Mucosa of stomach (tissue), 1 donor: ENCODE data around the gene SLC25A13.

Source experiments
- H3K27me3 ChIP-seq: one replicate; pipeline ENCODE4 v1.7.0; 2013; ENCODE audit warnings: mild to moderate bottlenecking, low read length; ENCODE audit not compliant: control insufficient read depth, insufficient read depth
- H3K36me3 ChIP-seq: one replicate; pipeline ENCODE4 v1.7.0; 2013; ENCODE audit warnings: low read length; ENCODE audit not compliant: control insufficient read depth, insufficient read depth
- H3K4me1 ChIP-seq: one replicate; pipeline ENCODE4 v1.7.0; 2013; ENCODE audit warnings: mild to moderate bottlenecking, low read length; ENCODE audit not compliant: control insufficient read depth, insufficient read depth
- H3K4me3 ChIP-seq: one replicate; pipeline ENCODE4 v1.7.0; 2013; ENCODE audit warnings: low read length
- H3K9ac ChIP-seq: one replicate; pipeline ENCODE4 v1.7.0; 2013; ENCODE audit warnings: mild to moderate bottlenecking, low read length, moderate library complexity
- H3K9me3 ChIP-seq: one replicate; pipeline ENCODE4 v1.7.0; 2013; ENCODE audit warnings: mild to moderate bottlenecking, low read length, moderate library complexity; ENCODE audit not compliant: control insufficient read depth
- donor health status: Pancreatic carcinoma.

Gene SLC25A13

GRCh38 chr7:96090756-96091155, 231.1 kb downstream of the SLC25A13 start:
- Histone ChIP-seq H3K9me3 (no peaks in the 10 kb centered on the region), H3K9ac (no peak overlapping the region), H3K27me3 (no peaks in the 10 kb centered on the region), H3K4me3 (no peak overlapping the region), H3K36me3 (no peaks in the 10 kb centered on the region), H3K4me1 (peaks cover 11% of the 10 kb centered on the region)

GRCh38 chr7:96089511-96089910, 232.4 kb downstream of the SLC25A13 start:
- Histone ChIP-seq H3K9ac (no peak overlapping the region), H3K36me3 (no peaks in the 10 kb centered on the region), H3K27me3 (no peaks in the 10 kb centered on the region), H3K4me3 (no peak overlapping the region), H3K4me1 (peaks cover 15% of the 10 kb centered on the region), H3K9me3 (no peaks in the 10 kb centered on the region)

DNA sequence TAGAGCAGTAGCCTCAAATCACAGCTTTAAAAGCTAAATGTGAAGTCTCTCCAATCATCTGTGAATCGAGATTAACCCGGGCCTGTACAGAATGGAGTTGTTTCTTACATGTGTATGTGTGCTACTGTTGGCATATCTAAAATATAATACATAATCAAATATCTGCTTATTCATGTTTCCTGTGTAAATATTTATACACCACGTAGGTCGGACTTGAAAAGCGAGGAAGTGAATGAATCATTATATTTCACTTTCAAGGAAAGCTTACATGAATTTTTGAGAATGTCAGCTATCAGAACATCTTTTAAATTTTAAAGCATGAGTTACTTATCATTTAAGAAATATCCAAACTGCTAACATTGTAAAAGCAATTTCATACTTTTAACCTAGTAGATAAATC, 233.3 kb downstream of the SLC25A13 start:
- H3K27me3 ChIP-seq = no peaks in the 10 kb centered on the region
- peaks cover 15% of the 10 kb centered on the region for H3K4me1 ChIP-seq
- H3K9ac ChIP-seq = no peak overlapping the region
- no peaks in the 10 kb centered on the region for H3K36me3 ChIP-seq
- H3K9me3 ChIP-seq = no peaks in the 10 kb centered on the region
- H3K4me3 ChIP-seq = no peak overlapping the region

- Histone ChIP-seq H3K4me1 (peaks cover 15% of the 10 kb centered on the region), H3K9ac (no peak overlapping the region), H3K4me3 (no peak overlapping the region), H3K36me3 (no peaks in the 10 kb centered on the region), H3K27me3 (no peaks in the 10 kb centered on the region), H3K9me3 (no peaks in the 10 kb centered on the region)
Observed at GRCh38 chr7:96085953-96086352, 235.9 kb downstream of the SLC25A13 start.

DNA sequence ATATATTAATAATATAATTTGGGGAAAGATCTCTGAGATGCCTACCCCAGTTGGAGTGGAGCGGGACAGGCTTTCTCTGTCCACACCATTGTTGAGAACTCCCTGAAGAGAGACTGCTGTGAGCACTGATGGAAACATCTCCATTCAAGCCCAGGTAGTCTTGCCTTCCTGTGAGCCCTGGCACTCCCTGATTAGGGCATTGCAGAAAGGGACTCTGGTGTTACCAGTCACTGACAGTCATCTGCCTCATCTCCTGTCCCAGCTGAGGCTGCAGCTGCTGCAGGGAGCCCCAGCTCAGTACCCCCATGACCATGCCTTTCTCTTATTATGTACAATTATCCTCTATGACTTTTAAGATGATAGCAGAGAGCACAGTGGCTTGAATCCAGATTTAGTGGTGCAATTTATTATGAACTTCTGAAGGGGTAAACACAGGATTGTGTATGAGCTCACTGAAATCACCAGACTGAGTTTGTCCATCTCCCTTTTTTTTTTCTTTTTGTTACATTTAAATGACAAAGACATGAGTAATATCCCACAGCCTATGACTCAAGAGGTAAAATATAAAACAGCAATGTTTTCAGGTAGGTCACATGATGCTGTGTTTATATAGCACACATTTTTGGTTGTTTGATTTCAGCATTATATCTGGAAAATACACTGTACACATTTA, 236.9 kb downstream of the SLC25A13 start:
- no peak overlapping the region for H3K4me3 ChIP-seq
- no peaks in the 10 kb centered on the region for H3K9me3 ChIP-seq
- peaks cover 15% of the 10 kb centered on the region for H3K4me1 ChIP-seq
- no peaks in the 10 kb centered on the region for H3K27me3 ChIP-seq
- H3K9ac ChIP-seq = no peak overlapping the region
- no peaks in the 10 kb centered on the region for H3K36me3 ChIP-seq

DNA sequence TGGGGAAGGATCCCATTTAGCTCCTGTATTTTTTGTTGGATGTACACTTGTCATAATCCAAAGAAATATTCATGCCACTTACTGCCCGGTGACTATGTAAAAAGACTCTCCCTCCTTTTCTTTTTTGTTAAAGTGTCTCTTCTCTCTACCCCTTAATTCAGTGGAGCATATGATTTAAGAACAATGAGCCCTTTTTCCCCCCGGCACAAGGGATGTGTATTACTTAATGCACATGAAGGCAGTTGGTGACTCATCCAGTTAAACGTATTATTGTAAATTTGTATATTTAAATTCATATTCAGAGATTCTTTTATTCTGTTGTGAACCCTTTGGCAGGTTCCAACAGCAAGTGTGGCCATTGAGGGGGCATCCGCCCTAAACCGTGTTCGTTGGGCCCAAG, 241.9 kb downstream of the SLC25A13 start:
- Histone ChIP-seq H3K9ac (no peak overlapping the region), H3K27me3 (peaks cover 3% of the 10 kb centered on the region), H3K4me3 (no peak overlapping the region), H3K4me1 (peaks cover 4% of the 10 kb centered on the region), H3K36me3 (no peaks in the 10 kb centered on the region), H3K9me3 (no peaks in the 10 kb centered on the region)

DNA sequence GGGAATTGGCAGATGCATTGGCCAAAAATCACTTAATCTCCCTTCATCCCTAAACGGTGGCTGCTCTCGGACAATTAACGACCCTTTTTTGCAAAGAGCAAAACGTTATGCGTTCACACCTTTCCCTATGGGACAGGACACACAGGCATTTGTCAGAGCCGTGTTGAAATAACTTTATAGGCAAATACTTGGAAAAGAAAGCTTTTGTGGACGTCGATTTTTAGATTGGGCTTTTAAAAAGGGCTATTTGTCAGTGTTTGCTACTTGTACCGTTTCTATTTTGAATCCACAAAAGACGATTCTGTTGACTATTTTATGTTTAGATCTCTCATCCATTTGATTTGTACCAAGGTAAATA, 245.6 kb downstream of the SLC25A13 start:
- Histone ChIP-seq H3K9ac (peak overlapping the region; percentile 57), H3K4me3 (peak overlapping the region; percentile 7), H3K27me3 (peaks cover 3% of the 10 kb centered on the region), H3K4me1 (peaks cover 4% of the 10 kb centered on the region), H3K36me3 (no peaks in the 10 kb centered on the region), H3K9me3 (no peaks in the 10 kb centered on the region)

DNA sequence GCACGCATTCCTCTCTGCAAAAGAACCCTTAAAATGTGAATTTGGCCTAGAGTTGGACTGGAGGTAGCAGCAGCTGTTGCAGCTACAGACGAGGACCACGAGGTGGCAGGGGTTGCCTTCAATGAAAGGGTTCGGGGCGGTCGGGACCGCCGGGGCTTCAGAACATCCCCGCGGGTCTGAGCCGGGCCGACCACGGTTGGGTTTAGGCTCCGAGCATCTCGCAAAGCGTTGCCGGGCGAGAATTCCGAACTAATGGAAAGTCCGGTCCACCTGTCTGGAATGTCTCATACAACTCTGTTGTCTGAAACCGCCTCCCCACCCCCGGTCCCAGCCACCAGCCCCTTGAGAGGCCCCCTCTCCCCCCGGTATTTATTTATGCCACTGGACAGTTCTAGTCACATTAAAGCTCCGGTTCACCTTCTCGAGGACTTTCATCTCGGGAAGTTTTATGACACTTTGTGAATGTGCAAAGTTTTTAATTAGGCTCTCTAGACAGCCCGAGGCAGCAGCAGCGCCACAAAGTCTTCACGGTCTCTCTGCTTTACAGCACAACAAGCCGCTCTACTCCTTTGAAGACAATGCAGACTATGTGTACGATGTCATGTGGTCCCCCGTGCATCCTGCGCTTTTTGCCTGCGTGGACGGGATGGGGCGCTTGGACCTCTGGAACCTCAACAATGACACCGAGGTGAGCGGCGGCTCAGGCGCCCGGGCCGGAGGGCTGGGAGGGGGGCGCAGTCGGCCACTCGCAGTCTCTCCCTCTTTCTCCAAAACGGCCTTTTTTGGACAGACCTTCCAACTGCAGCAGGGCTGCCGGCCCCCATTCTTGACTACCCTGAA, 246.2 kb downstream of the SLC25A13 start:
- peaks cover 4% of the 10 kb centered on the region for H3K4me1 ChIP-seq
- peaks cover 3% of the 10 kb centered on the region for H3K27me3 ChIP-seq
- peak overlapping the region; percentile 7 for H3K4me3 ChIP-seq
- no peaks in the 10 kb centered on the region for H3K36me3 ChIP-seq
- H3K9me3 ChIP-seq = no peaks in the 10 kb centered on the region
- H3K9ac ChIP-seq = peak overlapping the region; percentile 57

DNA sequence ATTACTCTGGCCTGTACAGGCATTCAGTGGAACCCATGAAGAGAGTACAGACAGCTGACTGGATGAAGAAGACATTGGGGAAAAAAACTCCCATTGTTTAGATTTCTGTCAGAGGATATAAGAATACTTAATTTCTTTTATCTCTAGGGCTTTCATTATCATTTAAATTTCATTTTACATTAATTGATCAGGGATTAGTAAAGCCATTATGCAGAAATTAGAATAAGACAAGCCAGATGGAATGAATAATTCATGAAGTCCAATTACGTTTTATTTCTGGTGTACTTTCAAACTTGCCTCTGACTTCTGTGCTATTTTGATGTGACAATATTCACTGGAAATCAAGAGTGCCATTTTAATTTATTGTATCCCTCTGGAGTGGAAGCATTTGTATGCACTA, 247.0 kb downstream of the SLC25A13 start:
- no peak overlapping the region for H3K9ac ChIP-seq
- no peaks in the 10 kb centered on the region for H3K9me3 ChIP-seq
- peaks cover 4% of the 10 kb centered on the region for H3K4me1 ChIP-seq
- no peak overlapping the region for H3K4me3 ChIP-seq
- peaks cover 3% of the 10 kb centered on the region for H3K27me3 ChIP-seq
- no peaks in the 10 kb centered on the region for H3K36me3 ChIP-seq
